K562 treated with DMSO at 1 percent for 48 hours (cell line): ENCODE measurements around the gene RGL3. TPM values are rescaled to one million over a fixed set of nuclear protein-coding genes. Genes with fewer than 3 reads are reported as not detected.

ENCODE experiments used
- total RNA-seq: library from RNA; unstranded; fragments of 300-600 nt; gene quantifications from 2 replicates; pipeline ENCODE4 v1.2.3, GENCODE V29; 2022; ENCODE audit warnings: low replicate concordance; ENCODE audit errors: extremely low read depth

RGL3 gene, protein sequence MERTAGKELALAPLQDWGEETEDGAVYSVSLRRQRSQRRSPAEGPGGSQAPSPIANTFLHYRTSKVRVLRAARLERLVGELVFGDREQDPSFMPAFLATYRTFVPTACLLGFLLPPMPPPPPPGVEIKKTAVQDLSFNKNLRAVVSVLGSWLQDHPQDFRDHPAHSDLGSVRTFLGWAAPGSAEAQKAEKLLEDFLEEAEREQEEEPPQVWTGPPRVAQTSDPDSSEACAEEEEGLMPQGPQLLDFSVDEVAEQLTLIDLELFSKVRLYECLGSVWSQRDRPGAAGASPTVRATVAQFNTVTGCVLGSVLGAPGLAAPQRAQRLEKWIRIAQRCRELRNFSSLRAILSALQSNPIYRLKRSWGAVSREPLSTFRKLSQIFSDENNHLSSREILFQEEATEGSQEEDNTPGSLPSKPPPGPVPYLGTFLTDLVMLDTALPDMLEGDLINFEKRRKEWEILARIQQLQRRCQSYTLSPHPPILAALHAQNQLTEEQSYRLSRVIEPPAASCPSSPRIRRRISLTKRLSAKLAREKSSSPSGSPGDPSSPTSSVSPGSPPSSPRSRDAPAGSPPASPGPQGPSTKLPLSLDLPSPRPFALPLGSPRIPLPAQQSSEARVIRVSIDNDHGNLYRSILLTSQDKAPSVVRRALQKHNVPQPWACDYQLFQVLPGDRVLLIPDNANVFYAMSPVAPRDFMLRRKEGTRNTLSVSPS
- not detected in 2 replicates for total RNA-seq

DNA sequence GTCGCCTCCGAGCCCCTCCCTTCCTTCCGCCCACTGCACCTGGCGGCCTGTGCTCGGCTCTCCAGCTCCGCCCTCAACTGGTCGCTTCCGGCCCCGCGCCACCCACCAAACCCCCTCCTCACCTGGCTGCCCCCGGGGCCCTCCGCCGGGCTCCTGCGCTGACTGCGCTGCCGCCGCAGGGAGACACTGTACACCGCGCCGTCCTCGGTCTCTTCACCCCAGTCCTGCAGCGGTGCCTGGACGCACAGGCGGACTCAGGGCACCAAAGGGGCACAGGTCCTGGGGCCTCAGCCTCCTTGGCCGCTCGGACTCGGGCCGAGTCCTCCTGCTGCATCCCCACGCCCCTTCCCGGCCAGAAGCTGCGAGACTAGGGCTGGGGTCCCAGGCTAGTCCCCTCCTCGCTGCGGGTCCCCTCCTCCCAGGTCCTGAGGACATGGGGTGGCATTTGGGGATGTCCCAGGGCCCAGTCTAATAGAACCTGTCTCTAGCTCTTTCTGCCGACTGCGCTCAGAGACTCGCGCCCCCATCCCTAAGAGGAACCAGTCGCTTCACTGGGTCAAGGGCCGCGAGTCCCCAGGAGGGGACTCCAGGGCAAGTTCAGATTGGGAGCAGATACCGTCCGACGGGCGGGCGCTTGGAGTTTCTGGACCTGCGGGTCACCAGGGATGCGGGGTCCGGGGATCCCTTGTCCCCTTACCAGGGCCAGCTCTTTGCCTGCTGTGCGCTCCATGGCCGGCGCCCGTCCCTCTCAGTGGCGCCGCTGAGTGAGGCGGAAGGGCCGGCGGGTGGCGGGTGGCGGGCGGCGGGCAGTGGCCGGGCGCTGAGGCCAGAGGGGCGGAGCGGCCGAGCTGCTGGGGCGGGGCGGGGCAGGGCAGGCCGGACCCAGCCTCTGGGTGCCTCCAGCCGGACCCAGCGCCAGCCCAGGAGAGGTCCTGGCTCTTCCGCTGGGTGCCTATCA is at the start of gene RGL3:
Gene RGL3 (minus strand): TSS at position 766 of the 958 bp plus-strand sequence. CDS start 36 bp downstream, at position 730.

DNA sequence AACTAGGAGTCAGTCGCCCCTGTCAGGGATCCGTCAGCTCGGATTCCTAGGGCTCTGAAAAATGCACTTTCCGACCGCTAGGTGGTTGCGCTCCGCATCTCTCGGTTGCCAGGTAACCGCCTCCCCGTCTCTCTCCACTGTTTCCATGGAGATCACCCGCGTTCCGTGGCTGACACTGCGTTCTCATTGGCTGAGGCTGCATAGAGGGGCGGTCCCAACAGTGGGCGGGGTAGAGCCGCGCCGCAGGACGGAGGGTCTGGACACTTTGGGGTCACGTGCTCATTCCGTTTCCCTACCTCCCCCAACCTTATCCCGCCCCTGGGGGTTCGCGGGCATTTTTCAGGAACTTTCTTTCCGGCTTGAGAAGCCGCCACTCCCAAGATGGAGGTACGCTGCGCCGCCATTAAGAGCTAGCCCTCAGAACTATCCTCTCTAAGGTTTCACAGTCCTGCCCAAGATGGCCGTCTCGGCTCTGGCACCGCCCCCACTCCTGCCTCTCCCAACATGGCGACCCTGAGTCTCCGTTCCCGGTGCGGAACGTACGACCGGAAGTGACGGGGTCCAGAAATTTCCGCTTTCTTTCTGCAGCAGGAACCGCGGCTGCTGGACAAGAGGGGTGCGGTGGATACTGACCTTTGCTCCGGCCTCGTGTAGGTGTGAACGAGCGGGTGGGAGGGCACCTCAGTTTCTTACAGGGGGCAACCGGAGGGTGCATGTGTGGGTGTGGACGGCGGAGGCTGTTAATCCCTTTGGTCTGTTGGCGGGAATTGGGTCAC is 16.1 kb upstream of the RGL3 start, which contains the start of the genes ODAD3 and PRKCSH:
Gene ODAD3 (minus strand): TSS at position 65 of the 776 bp plus-strand sequence. CDS start 105 bp downstream, outside the sequence.
Gene PRKCSH (plus strand): TSS at position 579 of the 776 bp plus-strand sequence. CDS start 483 bp downstream, outside the sequence.

DNA sequence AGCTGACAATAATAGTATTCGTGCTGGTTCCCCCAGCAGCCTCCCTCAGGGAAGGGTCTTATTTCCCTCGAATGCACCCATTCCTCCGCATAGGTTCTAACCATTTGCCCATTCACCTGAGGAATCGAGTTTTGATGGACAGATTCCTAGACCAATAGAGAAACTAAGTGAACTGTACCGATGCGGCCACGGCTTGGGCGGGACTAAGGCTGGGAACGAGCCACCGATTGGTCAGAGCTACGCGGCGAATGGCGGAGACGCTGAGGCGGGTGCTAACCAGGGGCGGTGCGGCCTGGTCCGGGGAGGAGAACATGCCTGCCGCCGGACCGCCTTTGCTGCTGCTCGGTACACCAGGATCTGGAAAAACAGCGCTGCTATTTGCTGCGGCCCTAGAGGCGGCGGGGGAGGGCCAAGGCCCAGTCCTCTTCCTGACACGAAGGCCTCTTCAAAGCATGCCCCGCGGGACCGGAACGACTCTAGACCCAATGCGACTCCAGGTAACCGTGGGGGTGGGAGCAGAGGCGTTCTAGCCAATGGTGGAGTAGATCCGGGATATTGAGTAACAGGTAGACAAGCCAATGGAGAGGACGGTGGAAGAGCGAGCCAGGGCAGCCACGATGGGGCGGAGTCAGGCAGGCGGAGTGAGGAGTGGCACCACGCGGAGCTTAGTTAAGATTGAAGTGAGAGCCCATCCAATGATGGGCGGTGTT is 44.5 kb downstream of the RGL3 start, which contains the start of gene SWSAP1:
Gene SWSAP1 (plus strand): TSS at position 234 of the 710 bp plus-strand sequence. CDS start 15 bp downstream, at position 249.

DNA sequence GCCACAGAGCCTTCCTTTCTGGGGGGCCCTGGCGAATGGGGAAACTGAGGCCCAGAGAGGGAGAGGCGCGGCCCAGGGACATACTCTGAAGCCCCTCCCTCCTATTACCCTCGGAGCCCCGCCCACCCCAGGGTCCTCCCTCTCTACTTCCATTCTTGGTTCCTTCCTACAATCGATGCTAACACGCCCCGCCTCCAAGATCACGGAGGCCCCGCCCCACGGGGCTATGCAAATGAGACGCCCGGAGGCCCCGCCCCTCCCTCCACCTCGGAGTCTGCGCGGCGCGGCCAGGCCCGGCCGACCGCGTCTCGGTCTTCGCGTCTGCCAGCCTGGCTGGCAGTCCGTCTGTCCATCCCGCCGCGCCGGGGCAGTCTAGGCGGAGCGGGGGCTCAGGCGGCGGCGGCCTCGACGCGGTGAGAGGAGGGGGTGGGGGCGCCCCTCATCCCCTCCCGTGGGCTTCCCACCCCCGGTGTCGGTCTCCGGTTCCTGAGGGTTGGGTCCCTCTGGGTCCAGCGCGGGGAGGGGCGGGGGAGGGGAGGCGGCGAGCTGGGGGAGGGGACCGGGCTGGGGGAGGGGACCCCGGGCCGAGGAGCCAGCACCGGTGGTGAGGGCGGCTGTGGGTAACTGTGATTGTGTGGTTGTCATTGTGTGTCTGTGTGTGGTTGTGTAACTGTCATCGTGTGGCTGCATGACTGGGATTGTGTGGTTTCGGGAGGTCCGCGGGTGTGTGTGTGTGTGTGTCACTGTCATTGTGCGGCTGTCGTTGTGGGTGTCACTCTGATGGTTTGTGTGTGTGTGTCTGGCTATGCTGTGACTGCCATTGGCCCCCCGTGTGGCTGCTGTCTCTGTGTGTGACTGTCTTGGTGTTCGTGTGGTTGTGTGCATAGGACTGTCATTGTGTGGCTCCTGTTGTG is 63.7 kb downstream of the RGL3 start, which contains the start of gene PLPPR2:
Gene PLPPR2 (plus strand): TSS at position 273 of the 914 bp plus-strand sequence. CDS start 2,242 bp downstream, outside the sequence.

DNA sequence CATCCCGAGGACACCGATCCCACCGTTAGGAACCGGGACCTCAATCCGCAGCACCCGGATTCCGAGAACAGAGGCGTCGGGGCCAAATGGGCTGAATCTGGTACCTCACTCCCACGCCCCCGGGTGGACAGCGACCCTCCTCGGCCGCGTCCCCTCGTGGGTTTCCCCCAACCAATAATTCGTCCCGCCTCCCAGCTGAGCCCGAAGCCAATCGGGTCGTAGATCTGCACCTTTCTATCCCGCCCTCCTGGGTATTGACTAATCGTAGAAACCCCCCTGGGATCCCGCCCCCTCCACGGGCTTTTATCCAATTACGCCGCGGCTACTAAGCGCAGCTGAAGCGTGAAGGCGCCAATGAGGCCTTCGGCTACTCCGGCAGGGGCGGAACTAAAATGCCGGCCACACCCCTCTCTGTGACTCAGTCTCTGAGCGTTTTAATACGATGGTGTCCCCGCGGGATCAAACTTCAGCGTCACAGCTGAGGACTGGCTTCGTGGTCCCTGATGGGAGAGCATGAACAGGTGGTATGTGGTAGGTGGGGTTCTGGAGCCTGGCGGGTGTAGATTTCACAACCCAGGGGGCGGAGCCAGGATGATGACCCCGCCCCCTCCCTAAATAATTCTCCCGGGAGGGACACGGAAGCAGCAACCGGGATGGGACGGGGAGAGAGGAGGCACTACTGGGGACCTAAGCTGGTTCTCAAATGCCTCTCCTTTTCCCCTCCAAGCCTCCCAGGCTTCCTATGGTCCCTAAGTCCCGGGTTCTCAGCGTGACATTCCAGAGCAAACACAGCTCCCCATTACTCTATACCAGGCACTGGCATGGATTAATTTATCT is 72.8 kb downstream of the RGL3 start, which contains the start of the genes CCDC159 and TMEM205:
Gene CCDC159 (plus strand): TSS at position 416 of the 837 bp plus-strand sequence. CDS start 88 bp downstream, at position 504.
Gene TMEM205 (minus strand): TSS at position 165 of the 837 bp plus-strand sequence. CDS start 649 bp downstream, outside the sequence.

Other genes with a start within 250 kb of the RGL3 start
- 1,164 TPM in 1 of 2 replicates, not detected in the other for gene KANK2, start 221.8 kb downstream of the RGL3 start, total RNA-seq
- gene ANGPTL8, start 179.7 kb downstream of the RGL3 start, total RNA-seq: not detected in 2 replicates
- gene DOCK6, start 156.8 kb downstream of the RGL3 start, total RNA-seq: not detected in 2 replicates
- not detected in 2 replicates for gene TSPAN16, start 123.2 kb downstream of the RGL3 start, total RNA-seq
- not detected in 2 replicates for gene RAB3D, start 79.7 kb downstream of the RGL3 start, total RNA-seq
- gene TMEM205, start 73.0 kb downstream of the RGL3 start, total RNA-seq: not detected in 2 replicates
- gene CCDC159, start 72.8 kb downstream of the RGL3 start, total RNA-seq: not detected in 2 replicates
- gene PLPPR2, start 63.9 kb downstream of the RGL3 start, total RNA-seq: not detected in 2 replicates
- gene SWSAP1, start 44.6 kb downstream of the RGL3 start, total RNA-seq: not detected in 2 replicates
- gene EPOR, start 35.0 kb downstream of the RGL3 start, total RNA-seq: not detected in 2 replicates
- gene ODAD3, start 15.8 kb upstream of the RGL3 start, total RNA-seq: not detected in 2 replicates
- gene PRKCSH, start 16.3 kb upstream of the RGL3 start, total RNA-seq: 230 TPM in 1 of 2 replicates, not detected in the other
- gene ELAVL3, start 61.7 kb upstream of the RGL3 start, total RNA-seq: not detected in 2 replicates
- not detected in 2 replicates for gene ZNF653, start 86.5 kb upstream of the RGL3 start, total RNA-seq
- not detected in 2 replicates for gene ECSIT, start 109.8 kb upstream of the RGL3 start, total RNA-seq
- gene CNN1, start 119.5 kb upstream of the RGL3 start, total RNA-seq: not detected in 2 replicates
- gene ELOF1, start 139.9 kb upstream of the RGL3 start, total RNA-seq: not detected in 2 replicates
- not detected in 2 replicates for gene ACP5, start 158.3 kb upstream of the RGL3 start, total RNA-seq
- gene ZNF627, start 178.2 kb upstream of the RGL3 start, total RNA-seq: not detected in 2 replicates